Liver (tissue), 9 donors: Measurements from ENCODE around the gene PROX1. TPM values are rescaled to one million over a fixed set of nuclear protein-coding genes. Genes with fewer than 3 reads are reported as not detected.

ENCODE experiments used
- DNase-seq: peaks from one replicate; pipeline ENCODE4 v3.0.0-alpha.2; 2017; ENCODE audit warnings: low spot score
- H3K27ac ChIP-seq, 2 donors: one replicate each; pipeline ENCODE4 v1.7.0; 2013; ENCODE audit warnings: inconsistent platforms in 2 of 2, low read length in 2 of 2, control low read depth in 1 of 2, low read depth in 1 of 2, mild to moderate bottlenecking in 1 of 2
- H3K27me3 ChIP-seq, 4 donors: one replicate each; pipeline versions ENCODE4 v1.6.1 to v1.7.0; 2013; ENCODE audit warnings: low read length in 3 of 4, inconsistent platforms in 1 of 4, mild to moderate bottlenecking in 1 of 4, moderate library complexity in 1 of 4; ENCODE audit not compliant: control insufficient read depth in 4 of 4, insufficient read depth in 4 of 4
- H3K36me3 ChIP-seq, 4 donors: one replicate each; pipeline versions ENCODE4 v1.6.1 to v1.7.0; 2013; ENCODE audit warnings: low read length in 3 of 4, mild to moderate bottlenecking in 3 of 4, low read depth in 1 of 4, moderate library complexity in 1 of 4; ENCODE audit not compliant: control insufficient read depth in 4 of 4, insufficient read depth in 3 of 4
- H3K4me1 ChIP-seq, 4 donors: one replicate each; pipeline versions ENCODE4 v1.6.1 to v1.7.0; 2013; ENCODE audit warnings: low read length in 3 of 4, mild to moderate bottlenecking in 3 of 4, moderate library complexity in 1 of 4; ENCODE audit not compliant: control insufficient read depth in 4 of 4, insufficient read depth in 4 of 4
- H3K4me3 ChIP-seq, 3 donors: one replicate each; pipeline versions ENCODE4 v1.6.1 to v1.7.0; 2013; ENCODE audit warnings: low read length in 3 of 3, control low read depth in 1 of 3, low read depth in 1 of 3, mild to moderate bottlenecking in 1 of 3
- H3K9ac ChIP-seq, 2 donors: one replicate each; pipeline ENCODE4 v1.7.0; 2013; ENCODE audit warnings: low read length in 2 of 2, mild to moderate bottlenecking in 2 of 2, moderate library complexity in 2 of 2, control low read depth in 1 of 2, low read depth in 1 of 2
- H3K9me3 ChIP-seq, 4 donors: one replicate each; pipeline versions ENCODE4 v1.6.1 to v1.7.0; 2013; ENCODE audit warnings: low read length in 3 of 4; ENCODE audit not compliant: control insufficient read depth in 4 of 4
- EGR1 ChIP-seq, 2 donors: IDR thresholded peaks; 2 replicates each; pipeline ENCODE4 v1.6.1; 2016 to 2018; ENCODE audit warnings: antibody characterized with exemption in 2 of 2, low read depth in 2 of 2
- FOXA1 ChIP-seq: IDR thresholded peaks from 2 replicates; pipeline ENCODE4 v1.6.1; 2016; ENCODE audit warnings: antibody characterized with exemption
- FOXA2 ChIP-seq: IDR thresholded peaks from 2 replicates; pipeline ENCODE4 v1.6.1; 2016; ENCODE audit warnings: antibody characterized with exemption
- GABPA ChIP-seq, 2 donors: IDR thresholded peaks in 1 of 2; conservative IDR thresholded peaks in 1 of 2; 2 replicates each; pipeline ENCODE4 v1.6.1; 2016; ENCODE audit warnings: antibody characterized with exemption in 2 of 2, mild to moderate bottlenecking in 1 of 2, moderate library complexity in 1 of 2
- HNF4A ChIP-seq, 2 donors: conservative IDR thresholded peaks; 2 replicates each; pipeline ENCODE4 v1.6.1; 2016; ENCODE audit warnings: antibody characterized with exemption in 2 of 2, mild to moderate bottlenecking in 2 of 2
- HNF4G ChIP-seq: IDR thresholded peaks from 2 replicates; pipeline ENCODE4 v1.6.1; 2016; ENCODE audit warnings: antibody characterized with exemption
- NR2F2 ChIP-seq: IDR thresholded peaks from 2 replicates; pipeline ENCODE4 v1.6.1; 2016; ENCODE audit warnings: antibody characterized with exemption
- RAD21 ChIP-seq, 2 donors: IDR thresholded peaks; 2 replicates each; pipeline ENCODE4 v1.6.1; 2016; ENCODE audit warnings: antibody characterized with exemption in 2 of 2, mild to moderate bottlenecking in 2 of 2
- RXRA ChIP-seq, 2 donors: IDR thresholded peaks; 2 replicates each; pipeline ENCODE4 v1.6.1; 2017 to 2018; ENCODE audit warnings: antibody characterized with exemption in 2 of 2, mild to moderate bottlenecking in 1 of 2
- SP1 ChIP-seq: IDR thresholded peaks from 2 replicates; pipeline ENCODE4 v1.6.1; 2018; ENCODE audit warnings: antibody characterized with exemption, mild to moderate bottlenecking
- TAF1 ChIP-seq: conservative IDR thresholded peaks from 2 replicates; pipeline ENCODE4 v1.6.1; 2016; ENCODE audit warnings: antibody characterized with exemption, mild to moderate bottlenecking
- WGBS: extraction: QIAGEN DNeasy Blood & Tissue Kit; methylation state at CpG from one replicate; pipeline ENCODE4 v1.1.7; 2013; 5-methylcytosine and 5-hydroxymethylcytosine counted together
- polyA plus RNA-seq, 2 donors: library from polyadenylated mRNA; stranded (reverse) in 1 of 2; unstranded in 1 of 2; fragments of 200-250 nt in 1 of 2; fragments of >200 nt in 1 of 2; fragmentation: Nextera tagmentation in 1 of 2; extraction: Ambion mirVana in 1 of 2; gene quantifications; one replicate each; pipeline versions ENCODE4 v1.2.1 to v1.2.3, GENCODE V29; 2013 to 2015
- total RNA-seq, 2 donors: library from RNA; depleted of rRNA; stranded (reverse); fragments of >200 nt; gene quantifications; one replicate each; pipeline ENCODE4 v1.2.3, GENCODE V29; 2014
- TF ChIP-seq, protein P1 (sequence below): IDR thresholded peaks from 2 replicates; pipeline ENCODE4 v1.6.1; 2016; ENCODE audit warnings: antibody characterized with exemption
- TF ChIP-seq, protein P2 (sequence below): IDR thresholded peaks from 2 replicates; pipeline ENCODE4 v1.6.1; 2016; ENCODE audit warnings: antibody characterized with exemption
- TF ChIP-seq, protein P3 (sequence below): IDR thresholded peaks from 2 replicates; pipeline ENCODE4 v1.6.1; 2016; ENCODE audit warnings: antibody characterized with exemption
- TF ChIP-seq, protein P4 (sequence below): fragments of 150-350 bp; IDR thresholded peaks from 2 replicates; pipeline ENCODE4 v1.5.1; 2017; ENCODE audit warnings: improper control_type of control experiment, low read depth, low read length; ENCODE audit not compliant: missing input control
- TF ChIP-seq, protein P5 (sequence below): IDR thresholded peaks from 2 replicates; pipeline ENCODE4 v1.6.1; 2016; ENCODE audit warnings: antibody characterized with exemption, mild to moderate bottlenecking
- donor health status: healthy.
- donor health status: healthy.
- donor health status: healthy.
- donor health status: healthy.
- donor health status: healthy.

Gene PROX1
- total and polyA plus RNA-seq, 4 donors, result 18.3 to 101 (median 31.3) TPM

DNA sequence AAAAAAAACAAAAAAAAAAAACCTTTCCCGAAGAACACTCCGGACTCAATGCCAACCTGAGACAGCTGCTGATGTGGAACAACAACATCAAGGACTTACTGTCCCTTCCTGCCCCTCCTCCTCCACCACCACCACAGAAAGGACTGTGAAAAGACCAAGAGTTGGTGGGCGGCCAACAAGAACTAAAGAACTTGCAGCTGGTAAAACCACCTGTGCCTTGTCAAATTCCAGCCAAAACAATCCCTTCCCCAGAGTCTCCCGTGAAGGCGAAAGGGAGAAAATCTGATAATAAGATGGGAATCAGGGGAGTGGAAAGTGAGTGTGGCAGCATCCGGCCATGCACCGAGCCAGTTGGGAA is 88.9 kb downstream of the PROX1 start:
- TF ChIP-seq HNF4A (conservative IDR thresholded peaks at IDR 0.05) (no peak), FOXA2 (no peak), TAF1 (no peak)
- TF ChIP-seq, protein P1, sequence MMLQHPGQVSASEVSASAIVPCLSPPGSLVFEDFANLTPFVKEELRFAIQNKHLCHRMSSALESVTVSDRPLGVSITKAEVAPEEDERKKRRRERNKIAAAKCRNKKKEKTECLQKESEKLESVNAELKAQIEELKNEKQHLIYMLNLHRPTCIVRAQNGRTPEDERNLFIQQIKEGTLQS, result no peak
- TF ChIP-seq, protein P2, sequence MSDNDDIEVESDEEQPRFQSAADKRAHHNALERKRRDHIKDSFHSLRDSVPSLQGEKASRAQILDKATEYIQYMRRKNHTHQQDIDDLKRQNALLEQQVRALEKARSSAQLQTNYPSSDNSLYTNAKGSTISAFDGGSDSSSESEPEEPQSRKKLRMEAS, result no peak
- Histone ChIP-seq H3K27me3 (no peaks in the 10 kb centered on the region), H3K4me1 (peaks cover 0 to 25% (median 4%) of the 10 kb centered on the region in 4 donors), H3K27ac (no peak overlapping the region), H3K4me3 (no peak overlapping the region), H3K36me3 (no peaks in the 10 kb centered on the region), H3K9me3 (no peaks in the 10 kb centered on the region), H3K9ac (no peak overlapping the region)
- WGBS, result 90% methylated on average over 7 of the region's 7 CpGs
- no peak for DNase-seq

DNA sequence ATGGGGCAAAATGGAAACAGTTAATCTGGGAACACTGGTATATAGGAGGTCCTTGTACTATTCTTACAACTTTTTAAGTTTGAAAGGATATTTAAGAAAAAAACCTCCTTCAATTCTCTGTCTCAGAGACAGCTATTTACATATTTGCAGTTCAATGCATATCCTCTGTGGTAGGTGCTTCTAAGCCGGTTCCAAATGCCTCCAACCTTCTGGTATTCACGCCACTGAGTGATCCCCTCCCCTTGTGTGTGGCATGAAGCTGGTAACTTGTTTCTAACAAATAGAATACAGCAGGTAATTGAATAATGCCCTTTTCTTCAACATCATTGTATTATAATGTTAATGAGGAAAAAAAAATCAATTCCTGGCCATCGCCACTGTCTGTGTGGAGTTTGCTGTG is 91.2 kb downstream of the PROX1 start:
- H3K36me3 ChIP-seq, result no peaks in the 10 kb centered on the region
- no peak overlapping the region for H3K9ac ChIP-seq

More for the DNA sequence above, 91.2 kb downstream of the PROX1 start:
- Histone ChIP-seq H3K4me1 (peaks cover 0 to 20% (median 2%) of the 10 kb centered on the region in 4 donors), H3K27me3 (no peaks in the 10 kb centered on the region), H3K9me3 (no peaks in the 10 kb centered on the region), H3K27ac (no peak overlapping the region), H3K4me3 (no peak overlapping the region)
- TF ChIP-seq, protein P3, sequence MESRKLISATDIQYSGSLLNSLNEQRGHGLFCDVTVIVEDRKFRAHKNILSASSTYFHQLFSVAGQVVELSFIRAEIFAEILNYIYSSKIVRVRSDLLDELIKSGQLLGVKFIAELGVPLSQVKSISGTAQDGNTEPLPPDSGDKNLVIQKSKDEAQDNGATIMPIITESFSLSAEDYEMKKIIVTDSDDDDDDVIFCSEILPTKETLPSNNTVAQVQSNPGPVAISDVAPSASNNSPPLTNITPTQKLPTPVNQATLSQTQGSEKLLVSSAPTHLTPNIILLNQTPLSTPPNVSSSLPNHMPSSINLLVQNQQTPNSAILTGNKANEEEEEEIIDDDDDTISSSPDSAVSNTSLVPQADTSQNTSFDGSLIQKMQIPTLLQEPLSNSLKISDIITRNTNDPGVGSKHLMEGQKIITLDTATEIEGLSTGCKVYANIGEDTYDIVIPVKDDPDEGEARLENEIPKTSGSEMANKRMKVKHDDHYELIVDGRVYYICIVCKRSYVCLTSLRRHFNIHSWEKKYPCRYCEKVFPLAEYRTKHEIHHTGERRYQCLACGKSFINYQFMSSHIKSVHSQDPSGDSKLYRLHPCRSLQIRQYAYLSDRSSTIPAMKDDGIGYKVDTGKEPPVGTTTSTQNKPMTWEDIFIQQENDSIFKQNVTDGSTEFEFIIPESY, result no peak
- TF ChIP-seq SP1, result no peak
- no peak for TF ChIP-seq EGR1 (IDR thresholded peaks at IDR 0.05; ENCODE audit: low read depth in 2 of 2)
- no peak for TF ChIP-seq GABPA (IDR thresholded peaks at IDR 0.05 in 1 of 2, conservative IDR thresholded peaks at IDR 0.05 in 1 of 2)
- TF ChIP-seq RXRA (IDR thresholded peaks at IDR 0.05), result no peak
- TF ChIP-seq FOXA1, result no peak
- TF ChIP-seq, protein P1, result no peak
- TF ChIP-seq, protein P2, result no peak
- TF ChIP-seq, protein P4, sequence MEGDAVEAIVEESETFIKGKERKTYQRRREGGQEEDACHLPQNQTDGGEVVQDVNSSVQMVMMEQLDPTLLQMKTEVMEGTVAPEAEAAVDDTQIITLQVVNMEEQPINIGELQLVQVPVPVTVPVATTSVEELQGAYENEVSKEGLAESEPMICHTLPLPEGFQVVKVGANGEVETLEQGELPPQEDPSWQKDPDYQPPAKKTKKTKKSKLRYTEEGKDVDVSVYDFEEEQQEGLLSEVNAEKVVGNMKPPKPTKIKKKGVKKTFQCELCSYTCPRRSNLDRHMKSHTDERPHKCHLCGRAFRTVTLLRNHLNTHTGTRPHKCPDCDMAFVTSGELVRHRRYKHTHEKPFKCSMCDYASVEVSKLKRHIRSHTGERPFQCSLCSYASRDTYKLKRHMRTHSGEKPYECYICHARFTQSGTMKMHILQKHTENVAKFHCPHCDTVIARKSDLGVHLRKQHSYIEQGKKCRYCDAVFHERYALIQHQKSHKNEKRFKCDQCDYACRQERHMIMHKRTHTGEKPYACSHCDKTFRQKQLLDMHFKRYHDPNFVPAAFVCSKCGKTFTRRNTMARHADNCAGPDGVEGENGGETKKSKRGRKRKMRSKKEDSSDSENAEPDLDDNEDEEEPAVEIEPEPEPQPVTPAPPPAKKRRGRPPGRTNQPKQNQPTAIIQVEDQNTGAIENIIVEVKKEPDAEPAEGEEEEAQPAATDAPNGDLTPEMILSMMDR, result no peak
- TF ChIP-seq NR2F2, result no peak
- no peak for TF ChIP-seq HNF4G
- TF ChIP-seq, protein P5, sequence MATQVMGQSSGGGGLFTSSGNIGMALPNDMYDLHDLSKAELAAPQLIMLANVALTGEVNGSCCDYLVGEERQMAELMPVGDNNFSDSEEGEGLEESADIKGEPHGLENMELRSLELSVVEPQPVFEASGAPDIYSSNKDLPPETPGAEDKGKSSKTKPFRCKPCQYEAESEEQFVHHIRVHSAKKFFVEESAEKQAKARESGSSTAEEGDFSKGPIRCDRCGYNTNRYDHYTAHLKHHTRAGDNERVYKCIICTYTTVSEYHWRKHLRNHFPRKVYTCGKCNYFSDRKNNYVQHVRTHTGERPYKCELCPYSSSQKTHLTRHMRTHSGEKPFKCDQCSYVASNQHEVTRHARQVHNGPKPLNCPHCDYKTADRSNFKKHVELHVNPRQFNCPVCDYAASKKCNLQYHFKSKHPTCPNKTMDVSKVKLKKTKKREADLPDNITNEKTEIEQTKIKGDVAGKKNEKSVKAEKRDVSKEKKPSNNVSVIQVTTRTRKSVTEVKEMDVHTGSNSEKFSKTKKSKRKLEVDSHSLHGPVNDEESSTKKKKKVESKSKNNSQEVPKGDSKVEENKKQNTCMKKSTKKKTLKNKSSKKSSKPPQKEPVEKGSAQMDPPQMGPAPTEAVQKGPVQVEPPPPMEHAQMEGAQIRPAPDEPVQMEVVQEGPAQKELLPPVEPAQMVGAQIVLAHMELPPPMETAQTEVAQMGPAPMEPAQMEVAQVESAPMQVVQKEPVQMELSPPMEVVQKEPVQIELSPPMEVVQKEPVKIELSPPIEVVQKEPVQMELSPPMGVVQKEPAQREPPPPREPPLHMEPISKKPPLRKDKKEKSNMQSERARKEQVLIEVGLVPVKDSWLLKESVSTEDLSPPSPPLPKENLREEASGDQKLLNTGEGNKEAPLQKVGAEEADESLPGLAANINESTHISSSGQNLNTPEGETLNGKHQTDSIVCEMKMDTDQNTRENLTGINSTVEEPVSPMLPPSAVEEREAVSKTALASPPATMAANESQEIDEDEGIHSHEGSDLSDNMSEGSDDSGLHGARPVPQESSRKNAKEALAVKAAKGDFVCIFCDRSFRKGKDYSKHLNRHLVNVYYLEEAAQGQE, result no peak
- no peak for TF ChIP-seq RAD21 (IDR thresholded peaks at IDR 0.05)
- 91% methylated on average over 3 of the region's 3 CpGs for WGBS
- DNase-seq, result no peak
